Activated naive CD8-positive, alpha-beta T cell treated with anti-CD3 and anti-CD28 coated beads for 36 hours (primary cell): Measurements from ENCODE around the gene KATNIP. TPM values are rescaled to one million over a fixed set of nuclear protein-coding genes. Genes with fewer than 3 reads are reported as not detected.

Source experiments
- DNase-seq: peaks from one replicate; pipeline ENCODE4 v3.0.0; 2021
- H3K27ac Mint-ChIP-seq: one replicate; pipeline ENCODE4 v1.8.0; 2022; ENCODE audit warnings: mild to moderate bottlenecking, moderate library complexity, mixed read lengths
- H3K27me3 Mint-ChIP-seq: one replicate; pipeline ENCODE4 v1.8.0; 2022; ENCODE audit warnings: mild to moderate bottlenecking, mixed read lengths
- H3K36me3 Mint-ChIP-seq: one replicate; pipeline ENCODE4 v1.8.0; 2021; ENCODE audit warnings: mild to moderate bottlenecking, mixed read lengths
- H3K4me1 Mint-ChIP-seq: one replicate; pipeline ENCODE4 v1.8.0; 2021; ENCODE audit warnings: mixed read lengths
- H3K4me3 Mint-ChIP-seq: one replicate; pipeline ENCODE4 v1.8.0; 2022; ENCODE audit warnings: mild to moderate bottlenecking, moderate library complexity, mixed read lengths
- H3K9me3 Mint-ChIP-seq: one replicate; pipeline ENCODE4 v1.8.0; 2022; ENCODE audit warnings: mixed read lengths
- total RNA-seq, 2 experiments: library from RNA; stranded (reverse); gene quantifications; one replicate each; pipeline ENCODE4 v1.2.3, GENCODE V29; 2021

Gene KATNIP
- total RNA-seq, 2 experiments from 2014 or later = 10.1 to 10.9 TPM

DNA sequence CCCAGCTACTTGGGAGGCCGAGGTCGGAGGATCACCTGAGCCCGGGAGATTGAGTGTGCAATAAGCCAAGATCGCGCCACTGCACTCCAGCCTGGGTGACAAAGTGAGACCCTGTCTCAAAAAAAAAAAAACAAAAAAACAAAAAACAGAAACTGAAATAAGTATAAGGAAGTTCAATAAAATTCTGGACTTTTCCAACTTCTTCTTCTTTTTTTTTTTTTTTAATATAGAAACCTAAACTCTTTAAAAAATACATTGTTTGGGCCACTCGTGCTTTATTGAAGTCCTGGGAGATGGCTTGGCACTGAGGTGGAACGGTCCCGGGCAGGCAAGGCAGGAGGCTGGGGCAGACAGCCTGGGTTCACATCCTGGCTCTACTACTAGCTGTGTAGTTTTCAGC, 36.8 kb downstream of the KATNIP start:
- DNase-seq = no peak
- Mint-ChIP-seq H3K4me1 (no peaks in the 10 kb centered on the region), H3K27me3 (no peaks in the 10 kb centered on the region), H3K36me3 (peaks cover 31% of the 10 kb centered on the region), H3K9me3 (no peaks in the 10 kb centered on the region), H3K27ac (no peak overlapping the region), H3K4me3 (no peak overlapping the region)

DNA sequence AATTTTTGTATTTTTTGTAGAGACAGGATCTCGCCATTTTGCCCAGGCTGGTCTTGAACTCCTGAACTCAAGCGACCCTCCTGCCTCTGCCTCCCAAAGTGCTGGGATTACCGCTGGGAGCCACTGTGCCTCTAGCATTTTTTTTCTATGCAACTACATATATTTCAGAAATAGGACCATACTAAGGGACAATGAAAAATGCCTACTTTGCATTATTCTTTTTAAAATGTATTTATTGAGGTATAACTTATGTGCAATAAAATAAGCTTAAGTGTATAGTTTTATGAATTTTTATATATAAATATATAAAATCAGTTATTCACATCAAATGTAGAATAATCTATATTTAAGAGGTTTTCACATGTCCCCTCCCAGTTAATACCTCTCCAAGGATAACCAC, 38.1 kb downstream of the KATNIP start:
- no peak for DNase-seq
- no peak overlapping the region for H3K27ac Mint-ChIP-seq
- no peaks in the 10 kb centered on the region for H3K27me3 Mint-ChIP-seq
- peaks cover 25% of the 10 kb centered on the region for H3K36me3 Mint-ChIP-seq
- H3K9me3 Mint-ChIP-seq = no peaks in the 10 kb centered on the region
- no peaks in the 10 kb centered on the region for H3K4me1 Mint-ChIP-seq
- no peak overlapping the region for H3K4me3 Mint-ChIP-seq

DNA sequence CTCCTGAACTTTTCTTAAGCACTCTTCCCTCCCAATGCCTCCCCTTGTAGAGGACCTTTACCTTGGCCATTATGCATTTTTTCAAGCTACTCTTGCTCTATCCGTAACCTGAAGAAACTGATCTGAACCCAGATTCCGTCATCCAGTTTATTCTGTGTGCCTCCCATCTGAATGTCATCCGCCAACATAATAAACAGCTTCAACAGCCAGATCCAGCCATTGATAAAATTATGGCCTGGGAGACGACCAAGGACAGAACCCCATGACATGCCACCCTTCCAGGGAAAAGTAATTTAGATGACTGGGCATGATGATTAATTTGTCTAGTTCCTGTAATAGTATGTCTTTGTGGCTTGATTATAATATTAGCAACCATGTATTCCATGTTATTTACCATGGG, 41.9 kb downstream of the KATNIP start:
- H3K4me1 Mint-ChIP-seq = no peaks in the 10 kb centered on the region
- no peak overlapping the region for H3K4me3 Mint-ChIP-seq
- no peak for DNase-seq
- no peak overlapping the region for H3K27ac Mint-ChIP-seq
- no peaks in the 10 kb centered on the region for H3K27me3 Mint-ChIP-seq
- no peaks in the 10 kb centered on the region for H3K9me3 Mint-ChIP-seq
- peaks cover 10% of the 10 kb centered on the region for H3K36me3 Mint-ChIP-seq

DNA sequence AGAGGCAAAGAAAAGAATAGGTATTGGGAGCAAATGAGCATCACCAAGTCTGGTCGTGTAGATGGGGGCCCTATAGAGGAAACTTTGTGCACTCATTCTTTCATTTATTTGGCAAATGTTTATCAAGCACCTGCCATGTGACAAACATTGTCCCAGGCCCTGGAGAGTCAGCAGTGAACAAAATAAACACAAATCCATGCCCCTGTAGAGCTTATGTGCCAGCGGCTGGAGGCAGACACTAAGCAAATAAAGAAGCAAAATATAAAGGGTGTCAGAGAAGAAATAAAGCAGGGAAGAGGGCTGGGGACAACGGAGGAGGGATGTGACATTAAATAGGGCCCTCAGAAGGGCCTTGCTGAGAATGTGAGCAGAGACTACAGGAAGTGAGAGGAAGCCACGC, 45.5 kb downstream of the KATNIP start:
- no peak overlapping the region for H3K4me3 Mint-ChIP-seq
- no peaks in the 10 kb centered on the region for H3K27me3 Mint-ChIP-seq
- no peaks in the 10 kb centered on the region for H3K4me1 Mint-ChIP-seq
- H3K9me3 Mint-ChIP-seq = no peaks in the 10 kb centered on the region
- H3K27ac Mint-ChIP-seq = no peak overlapping the region
- peaks cover 8% of the 10 kb centered on the region for H3K36me3 Mint-ChIP-seq
- no peak for DNase-seq

DNA sequence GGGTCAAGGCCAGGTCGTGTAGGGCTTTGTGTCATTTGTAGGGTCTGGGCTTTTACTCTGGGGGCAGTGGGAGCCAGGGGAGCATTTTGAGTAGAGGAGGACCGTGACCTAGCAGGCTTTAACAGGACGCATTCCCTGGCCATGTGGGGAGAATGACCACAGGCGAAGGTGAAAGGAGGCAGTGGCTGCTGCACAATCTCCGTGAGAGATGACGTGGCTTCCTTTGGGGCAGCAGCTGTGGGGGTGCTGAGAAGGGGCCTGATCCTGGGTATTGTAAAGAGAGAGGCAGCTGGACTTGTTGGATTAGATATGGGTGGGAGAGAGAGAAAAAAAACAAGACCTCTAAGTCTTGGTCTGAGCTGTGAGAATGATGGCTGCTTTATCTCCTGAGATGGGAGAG, 46.0 kb downstream of the KATNIP start:
- Mint-ChIP-seq H3K36me3 (peaks cover 3% of the 10 kb centered on the region), H3K27ac (no peak overlapping the region), H3K4me1 (no peaks in the 10 kb centered on the region)

DNA sequence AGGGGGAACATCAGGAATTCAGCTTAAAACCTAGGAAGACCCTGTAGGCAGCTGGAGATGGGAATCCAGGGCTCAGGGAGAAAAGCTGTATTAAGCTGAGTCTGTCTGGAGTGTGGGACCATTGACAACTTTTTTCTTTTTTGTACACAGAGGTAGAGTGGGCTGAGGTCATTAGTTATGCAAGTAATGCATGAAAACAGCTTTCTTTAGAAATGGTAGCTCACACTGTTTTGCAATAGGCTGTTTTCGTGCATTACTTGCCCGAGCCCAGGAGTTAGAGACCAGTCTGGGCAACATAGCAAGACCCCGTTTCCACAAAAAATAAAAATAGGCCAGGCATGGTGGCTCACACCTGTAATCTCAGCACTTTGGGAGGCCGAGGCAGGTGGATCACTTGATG, 46.5 kb downstream of the KATNIP start:
- H3K27me3 Mint-ChIP-seq = no peaks in the 10 kb centered on the region
- no peak for DNase-seq
- H3K4me3 Mint-ChIP-seq = no peak overlapping the region
- H3K4me1 Mint-ChIP-seq = no peaks in the 10 kb centered on the region
- no peaks in the 10 kb centered on the region for H3K9me3 Mint-ChIP-seq
- H3K36me3 Mint-ChIP-seq = peaks cover 3% of the 10 kb centered on the region
- H3K27ac Mint-ChIP-seq = no peak overlapping the region

More for the DNA sequence above, 46.0 kb downstream of the KATNIP start:
- Mint-ChIP-seq H3K27me3 (no peaks in the 10 kb centered on the region), H3K4me3 (no peak overlapping the region), H3K9me3 (no peaks in the 10 kb centered on the region)
- no peak for DNase-seq

DNA sequence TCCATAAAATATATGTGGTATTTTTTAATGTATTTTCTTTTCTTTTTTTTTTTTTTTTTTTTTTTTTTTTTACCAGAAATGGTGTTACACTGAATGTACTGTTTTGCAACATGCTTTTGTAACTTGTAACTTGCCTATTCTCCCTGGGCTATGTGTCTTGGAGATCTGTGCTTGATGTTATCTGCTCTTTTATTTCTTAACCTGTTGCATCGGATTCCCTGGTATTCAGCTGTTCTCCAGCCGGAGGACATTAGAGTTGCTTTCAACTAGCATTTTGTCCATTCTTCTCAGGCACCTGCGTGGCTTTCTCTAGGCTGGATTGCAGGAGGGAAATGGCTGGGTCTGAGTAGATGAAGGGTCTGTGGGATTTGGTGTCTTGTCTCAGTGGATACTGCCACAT, 47.4 kb downstream of the KATNIP start:
- Mint-ChIP-seq H3K27me3 (no peaks in the 10 kb centered on the region), H3K36me3 (peaks cover 3% of the 10 kb centered on the region), H3K4me3 (no peak overlapping the region), H3K4me1 (no peaks in the 10 kb centered on the region), H3K27ac (no peak overlapping the region), H3K9me3 (no peaks in the 10 kb centered on the region)
- no peak for DNase-seq

DNA sequence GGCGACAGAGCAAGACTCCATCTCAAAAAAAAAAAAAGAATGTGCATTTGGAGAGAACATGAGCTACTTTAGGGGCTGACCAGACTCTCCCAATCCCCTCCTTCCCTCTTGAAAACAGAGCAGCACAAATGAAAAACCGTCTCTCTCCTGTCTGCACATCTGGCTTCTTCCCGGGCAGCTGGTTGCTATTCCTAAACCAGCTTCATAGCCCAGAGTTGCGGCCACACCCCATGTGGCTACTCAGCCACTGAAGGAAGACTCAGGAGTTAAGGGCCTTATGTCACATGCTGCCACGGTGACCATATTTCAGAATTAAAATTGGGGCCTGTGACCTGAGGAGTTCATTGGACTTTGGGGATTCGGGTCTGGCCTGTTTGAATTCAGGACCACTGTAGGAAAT, 48.3 kb downstream of the KATNIP start:
- Mint-ChIP-seq H3K36me3 (peaks cover 3% of the 10 kb centered on the region), H3K27ac (no peak overlapping the region), H3K9me3 (no peaks in the 10 kb centered on the region), H3K27me3 (no peaks in the 10 kb centered on the region), H3K4me1 (no peaks in the 10 kb centered on the region), H3K4me3 (no peak overlapping the region)
- no peak for DNase-seq

DNA sequence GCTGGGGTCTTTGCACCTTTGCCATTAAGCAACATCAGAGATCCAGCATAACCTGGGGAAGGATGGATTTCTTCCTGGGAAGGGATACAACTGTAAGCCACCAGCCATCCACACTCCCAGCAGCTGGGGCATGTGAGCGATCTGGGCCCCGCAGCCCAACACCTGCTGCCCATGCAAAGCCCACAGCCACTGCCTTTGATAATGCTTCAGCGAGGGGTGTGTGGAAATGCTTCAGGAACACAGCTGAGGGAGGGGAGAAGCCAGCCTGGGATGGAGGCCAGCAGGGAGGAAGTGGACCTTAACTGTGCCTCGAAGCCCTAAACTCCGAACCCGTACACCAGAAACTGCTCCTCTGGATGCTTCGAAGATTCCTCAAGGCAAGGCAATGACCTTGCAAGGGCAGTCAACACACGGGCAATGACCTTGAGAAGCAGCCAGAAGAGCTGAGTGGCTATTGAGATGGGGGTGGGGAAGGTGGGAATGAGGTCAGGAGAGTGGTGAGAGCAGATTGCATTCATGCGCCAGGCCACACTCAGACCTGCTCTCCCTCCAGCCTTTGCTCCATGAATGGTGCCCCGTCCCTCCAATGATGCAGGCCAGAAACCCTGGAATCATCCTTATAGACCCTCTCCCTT, 49.1 kb downstream of the KATNIP start:
- H3K4me1 Mint-ChIP-seq = no peaks in the 10 kb centered on the region
- no peaks in the 10 kb centered on the region for H3K9me3 Mint-ChIP-seq
- peaks cover 3% of the 10 kb centered on the region for H3K36me3 Mint-ChIP-seq
- no peaks in the 10 kb centered on the region for H3K27me3 Mint-ChIP-seq
- H3K4me3 Mint-ChIP-seq = no peak overlapping the region
- DNase-seq = no peak
- H3K27ac Mint-ChIP-seq = no peak overlapping the region

DNA sequence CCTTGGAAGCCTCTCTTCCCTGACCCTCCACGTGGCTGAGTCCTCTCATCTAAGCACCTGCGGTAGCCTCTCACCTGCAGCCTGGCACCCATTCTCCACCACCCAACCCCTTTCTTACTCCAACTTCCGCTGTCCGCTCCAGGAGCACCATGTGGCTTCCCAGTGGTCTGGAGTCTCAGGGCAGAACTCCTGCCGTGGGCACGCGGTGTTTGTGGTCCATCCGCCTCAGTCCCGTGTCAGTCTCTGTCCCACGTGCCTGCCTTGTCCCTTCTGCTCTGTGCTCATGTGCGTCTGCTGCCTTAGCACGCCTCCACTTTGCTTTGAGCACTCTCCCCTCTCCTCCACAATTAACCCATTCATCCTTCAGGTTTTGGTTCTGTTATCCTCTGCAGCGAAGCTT, 49.7 kb downstream of the KATNIP start:
- Mint-ChIP-seq H3K27me3 (no peaks in the 10 kb centered on the region), H3K9me3 (no peaks in the 10 kb centered on the region), H3K4me1 (no peaks in the 10 kb centered on the region), H3K4me3 (no peak overlapping the region), H3K27ac (no peak overlapping the region), H3K36me3 (peaks cover 3% of the 10 kb centered on the region)
- no peak for DNase-seq

Other genes starting within 250 kb of the KATNIP start
- gene IL4R, start 236.2 kb upstream of the KATNIP start, total RNA-seq = 100 to 1,000 TPM; 183 to 190 TPM
- gene IL21R, start 148.0 kb upstream of the KATNIP start, total RNA-seq = 10 to 100 TPM; 99.3 to 99.5 TPM
- 10 to 100 TPM; 49.7 to 52.0 TPM for gene GTF3C1, start 231 bp upstream of the KATNIP start, total RNA-seq